Raji (cell line): ENCODE measurements around the gene DGCR6L.

Experiments
- POLR2A ChIP-seq: IDR thresholded peaks from 2 replicates; pipeline ENCODE4 v1.6.1; 2011; ENCODE audit warnings: low read depth, low read length, control low read depth; ENCODE audit not compliant: insufficient read depth

DGCR6L gene

DNA sequence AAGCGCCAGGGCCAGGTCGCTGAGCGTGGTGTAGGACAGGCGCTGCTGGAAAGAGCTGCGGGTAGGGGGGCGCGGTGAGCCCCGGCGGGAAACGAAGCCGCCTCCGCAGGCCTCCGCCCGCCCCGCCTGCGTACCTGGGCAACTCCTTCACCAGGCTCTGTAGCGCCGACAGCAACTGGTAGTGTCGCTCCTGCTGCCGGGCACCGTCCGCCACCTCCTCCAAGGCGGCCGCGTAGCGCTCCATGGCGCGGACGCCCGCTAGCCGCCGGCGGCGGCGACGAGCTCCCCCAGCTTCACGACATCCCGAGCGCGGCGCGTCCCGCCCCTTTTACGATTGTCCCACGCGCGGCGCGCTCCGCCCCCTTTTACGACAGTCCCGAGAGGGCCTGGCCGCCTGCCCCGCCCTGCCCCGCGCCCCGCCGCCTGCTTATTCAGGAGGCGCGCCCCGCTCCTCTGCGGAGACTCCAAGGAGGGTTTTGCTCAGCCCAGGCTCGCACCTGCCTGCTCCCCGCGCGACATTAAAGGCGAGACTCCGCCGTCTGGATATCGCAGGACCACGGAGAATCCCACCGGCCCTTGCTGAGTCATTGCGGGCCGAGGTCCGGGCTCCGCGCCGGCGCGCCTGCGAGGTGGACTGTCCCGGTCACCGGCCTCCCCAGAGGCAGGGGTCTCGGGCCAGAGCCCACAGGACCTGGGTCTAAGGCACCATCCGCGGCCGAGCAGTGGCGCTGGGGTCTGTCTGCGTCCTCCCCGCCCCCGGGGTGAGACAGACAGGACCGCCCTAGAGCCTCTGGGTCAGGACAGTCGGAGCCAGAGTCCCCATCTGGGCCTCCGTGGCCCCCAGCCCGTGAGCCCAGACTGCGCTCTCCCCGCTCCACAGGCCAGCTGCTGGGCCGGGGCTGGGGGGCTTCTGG is at the start of gene DGCR6L:
TSS of gene DGCR6L (minus strand) at position 316 of the 914 bp plus-strand sequence. CDS start at position 244, 72 bp downstream.
- TF ChIP-seq POLR2A = peak; percentile 88

DNA sequence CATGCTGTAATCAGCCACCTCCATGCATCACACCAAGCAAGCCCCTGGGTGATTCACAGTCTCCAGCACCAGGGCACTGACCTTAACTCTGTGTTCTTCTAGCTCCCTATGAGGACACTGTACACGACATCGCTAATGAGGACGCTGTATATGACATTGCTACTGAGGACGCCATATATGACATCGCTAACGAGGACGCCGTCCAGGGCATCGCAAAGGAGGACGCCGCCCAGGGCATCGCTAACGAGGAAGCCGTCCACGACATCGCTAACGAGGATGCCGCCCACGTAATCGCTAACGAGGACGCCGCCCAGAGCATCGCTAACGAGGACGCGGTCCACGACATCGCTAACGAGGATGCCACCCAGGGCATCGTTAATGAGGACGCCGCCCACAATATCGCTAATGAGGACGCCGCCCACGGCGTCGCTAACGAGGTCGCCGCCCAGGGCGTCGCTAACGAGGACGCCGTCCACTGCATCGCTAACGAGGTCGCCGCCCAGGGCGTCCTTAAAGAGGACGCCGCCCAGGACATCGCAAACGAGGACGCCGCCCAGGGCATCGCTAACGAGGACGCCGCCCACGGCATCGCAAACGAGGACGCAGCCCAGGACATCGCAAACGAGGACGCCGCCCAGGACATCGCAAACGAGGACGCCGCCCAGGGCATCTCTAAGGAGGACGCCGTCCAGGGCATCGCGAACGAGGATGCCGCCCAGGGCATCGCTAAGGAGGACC is 34.5 kb upstream of the DGCR6L start:
- no peak for TF ChIP-seq POLR2A

DNA sequence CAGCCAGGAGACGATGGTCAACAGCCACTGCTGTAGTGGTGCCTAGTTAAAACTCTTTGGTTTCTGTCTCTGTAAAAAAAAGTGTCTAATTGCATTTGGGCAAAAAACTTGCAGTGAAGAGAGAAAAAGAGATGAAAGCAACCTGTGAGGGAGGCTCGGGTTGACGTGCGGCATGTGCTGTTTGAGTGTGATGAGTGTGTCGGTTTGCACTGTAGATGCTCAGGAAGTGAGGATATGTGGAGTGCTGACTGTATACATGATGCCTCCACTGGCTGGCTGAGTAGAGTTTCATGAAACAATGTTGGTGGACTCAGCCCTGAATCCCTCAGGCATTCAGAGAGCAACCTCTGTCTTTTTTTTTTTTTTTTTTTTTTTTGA is 4.3 kb upstream of the DGCR6L start:
- no peak for TF ChIP-seq POLR2A

DNA sequence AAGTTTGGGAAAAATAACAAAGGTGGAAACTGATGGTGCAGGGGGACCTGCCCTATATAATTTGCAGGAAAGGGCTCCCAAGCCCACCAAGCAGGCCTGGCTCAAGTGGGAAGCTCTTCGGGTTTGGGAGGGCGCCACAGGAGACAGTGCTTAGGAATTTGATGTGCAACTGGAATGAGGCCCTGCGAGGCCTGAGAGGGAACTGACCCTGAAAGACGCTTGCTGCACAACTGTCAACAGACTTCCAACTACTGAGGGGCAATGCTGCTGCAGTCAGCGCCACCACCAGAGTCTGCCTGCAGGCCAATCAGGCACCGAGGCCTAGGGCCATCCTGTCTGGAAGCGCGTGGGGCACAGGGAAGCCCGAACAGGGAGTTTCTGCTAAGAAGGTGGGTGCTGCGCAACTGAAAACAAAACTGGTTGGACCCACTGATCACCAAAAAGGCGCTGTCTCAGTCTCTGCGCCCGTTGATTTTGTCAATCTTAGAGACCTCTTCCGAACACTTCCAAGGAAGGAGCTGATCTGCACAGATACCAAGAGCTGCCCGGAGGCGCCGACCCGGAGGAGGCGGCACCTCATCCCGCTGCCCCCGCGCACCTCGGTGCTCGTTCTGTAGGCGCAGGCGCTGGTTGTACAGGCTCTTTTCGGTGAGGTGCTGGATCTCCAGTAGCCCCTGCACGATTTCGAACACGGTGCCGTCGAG is 667 bp downstream of the DGCR6L start:
- no peak for TF ChIP-seq POLR2A

DNA sequence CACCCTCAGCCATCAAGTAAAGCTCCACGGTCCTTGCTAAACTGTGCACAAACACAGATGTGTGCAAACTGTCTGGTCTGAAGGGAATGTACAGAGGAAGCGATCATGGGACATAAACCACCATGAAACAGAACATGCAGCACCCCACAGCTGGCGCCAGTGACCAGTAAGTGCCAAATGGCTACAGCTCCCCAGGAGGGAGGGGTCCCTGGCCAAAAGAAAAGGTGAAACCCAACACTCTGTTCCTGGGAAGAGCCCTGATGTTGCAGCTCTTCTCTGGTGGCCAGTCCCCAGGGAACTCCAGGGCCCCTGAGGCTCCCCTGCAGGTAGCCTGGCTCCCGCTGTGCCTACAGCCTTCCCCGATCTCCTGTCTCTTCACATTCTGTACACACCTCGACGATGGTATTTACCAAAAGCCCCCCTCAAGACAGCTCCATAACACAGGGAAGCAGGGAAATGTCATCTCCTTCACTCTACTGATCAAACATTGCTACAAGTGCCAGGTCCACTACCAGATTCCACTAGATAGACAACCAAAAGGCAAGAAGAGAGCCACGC is 2.9 kb downstream of the DGCR6L start:
- no peak for TF ChIP-seq POLR2A

DNA sequence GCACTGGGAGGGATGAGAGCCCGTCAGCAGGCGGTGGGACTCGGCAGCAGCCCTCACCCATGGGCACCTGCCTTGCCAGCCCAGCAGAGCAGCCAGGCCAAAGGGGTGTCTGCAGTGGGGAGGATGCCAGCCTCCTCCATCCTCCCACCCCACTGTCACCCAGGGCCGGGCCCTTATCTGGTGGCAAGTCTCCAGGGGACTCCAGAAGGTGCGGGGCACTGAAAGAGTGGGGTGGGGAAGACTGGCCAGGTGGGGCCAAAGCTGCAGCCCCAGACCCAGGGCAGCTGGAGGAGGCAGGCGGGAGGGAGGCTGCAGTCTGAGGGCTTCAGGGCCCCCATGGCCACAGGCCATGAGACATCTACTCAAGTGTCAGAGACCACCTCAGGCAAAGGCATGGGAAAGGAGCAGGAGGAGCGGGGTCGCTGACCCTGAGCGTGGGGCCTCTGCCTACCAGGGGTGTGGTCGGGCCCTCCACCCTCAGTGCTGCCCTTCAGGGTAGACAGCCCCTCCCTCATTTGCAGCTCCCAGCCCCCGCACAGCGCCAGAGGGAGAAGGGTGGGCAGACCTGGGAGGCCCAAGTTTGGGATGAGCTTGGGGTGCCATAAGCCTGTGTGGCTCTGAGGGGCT is 3.5 kb downstream of the DGCR6L start:
- TF ChIP-seq POLR2A = no peak

DNA sequence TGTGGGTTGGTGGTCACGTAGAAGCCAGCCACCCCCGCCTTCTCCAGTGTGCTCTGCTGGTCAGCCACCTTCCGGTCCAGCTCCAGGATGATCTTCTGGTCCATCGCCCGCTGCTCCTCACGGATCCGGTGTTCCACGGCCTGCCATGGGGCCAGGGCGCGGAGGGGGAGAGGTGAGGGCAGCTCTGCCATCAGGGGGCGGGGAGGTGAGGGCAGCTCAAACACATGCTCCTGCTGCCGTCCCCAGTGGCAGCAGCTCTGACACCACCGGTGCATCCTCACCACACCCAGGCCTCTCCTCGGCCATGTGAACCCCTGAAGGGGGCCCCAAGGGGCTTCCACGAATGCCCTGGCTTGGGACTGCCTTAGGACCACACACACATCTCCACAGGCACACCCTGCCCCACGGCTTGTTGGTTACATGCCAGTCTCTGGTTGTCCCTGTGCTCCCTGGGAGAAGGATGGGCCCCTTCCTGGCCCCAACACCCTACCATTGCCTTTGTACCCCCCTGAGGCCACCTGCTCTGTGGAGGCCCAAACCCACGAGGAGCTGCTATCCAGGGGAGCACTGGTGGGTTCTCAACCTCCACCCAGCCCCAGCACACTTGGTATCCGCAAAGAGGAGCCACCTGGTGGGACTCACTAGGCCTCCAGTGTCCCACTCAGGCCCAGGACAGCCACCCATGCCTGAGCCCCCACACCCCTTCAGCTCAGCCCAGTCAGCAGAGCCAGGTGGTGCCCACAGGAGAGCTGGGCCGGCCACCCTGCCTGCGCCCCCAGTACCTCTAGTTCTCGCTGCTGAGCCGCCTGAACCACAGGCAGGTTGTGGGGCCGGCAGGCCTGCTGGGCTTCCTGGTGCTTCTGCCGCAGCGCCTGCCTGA is 4.3 kb downstream of the DGCR6L start:
- TF ChIP-seq POLR2A = no peak

DNA sequence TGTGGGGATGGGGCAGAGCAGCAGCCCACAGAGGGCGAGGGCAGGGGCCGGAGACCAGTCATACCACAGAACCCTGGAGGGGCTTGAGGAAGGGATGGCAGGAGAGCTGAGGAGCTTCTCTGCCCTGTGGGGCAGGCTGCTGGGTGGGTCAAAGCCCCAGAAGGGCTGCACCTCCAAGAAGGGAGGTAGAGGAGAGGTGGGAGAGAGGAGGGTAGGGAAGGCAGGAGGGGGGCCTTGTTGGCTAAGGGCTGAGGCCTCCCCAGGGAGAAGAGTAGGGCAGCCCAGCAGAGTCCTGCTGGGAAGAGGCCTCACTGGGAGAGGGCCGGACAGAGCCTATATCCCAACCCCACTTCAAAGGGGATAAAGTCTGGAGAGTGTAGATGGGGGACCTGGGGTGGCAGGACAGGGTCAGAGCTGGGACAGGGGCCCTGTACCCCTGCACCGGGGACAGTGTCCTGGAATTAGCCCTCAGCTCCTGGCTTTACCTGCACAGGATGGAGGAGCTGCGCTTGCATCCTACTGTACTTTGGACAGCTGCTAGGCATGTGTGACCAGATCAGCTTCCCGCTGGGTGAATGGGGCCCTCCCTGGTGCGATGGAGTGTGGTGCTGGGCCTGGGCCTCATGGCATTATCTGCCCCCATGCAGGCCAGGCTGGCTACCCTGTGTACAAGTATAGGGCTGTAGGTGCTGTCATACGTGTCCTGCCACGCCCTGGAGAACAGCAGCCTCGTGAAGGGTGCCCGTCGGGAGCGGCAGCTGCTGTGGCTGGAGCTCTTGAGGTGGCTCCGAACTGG is 7.3 kb downstream of the DGCR6L start:
- TF ChIP-seq POLR2A = no peak

DNA sequence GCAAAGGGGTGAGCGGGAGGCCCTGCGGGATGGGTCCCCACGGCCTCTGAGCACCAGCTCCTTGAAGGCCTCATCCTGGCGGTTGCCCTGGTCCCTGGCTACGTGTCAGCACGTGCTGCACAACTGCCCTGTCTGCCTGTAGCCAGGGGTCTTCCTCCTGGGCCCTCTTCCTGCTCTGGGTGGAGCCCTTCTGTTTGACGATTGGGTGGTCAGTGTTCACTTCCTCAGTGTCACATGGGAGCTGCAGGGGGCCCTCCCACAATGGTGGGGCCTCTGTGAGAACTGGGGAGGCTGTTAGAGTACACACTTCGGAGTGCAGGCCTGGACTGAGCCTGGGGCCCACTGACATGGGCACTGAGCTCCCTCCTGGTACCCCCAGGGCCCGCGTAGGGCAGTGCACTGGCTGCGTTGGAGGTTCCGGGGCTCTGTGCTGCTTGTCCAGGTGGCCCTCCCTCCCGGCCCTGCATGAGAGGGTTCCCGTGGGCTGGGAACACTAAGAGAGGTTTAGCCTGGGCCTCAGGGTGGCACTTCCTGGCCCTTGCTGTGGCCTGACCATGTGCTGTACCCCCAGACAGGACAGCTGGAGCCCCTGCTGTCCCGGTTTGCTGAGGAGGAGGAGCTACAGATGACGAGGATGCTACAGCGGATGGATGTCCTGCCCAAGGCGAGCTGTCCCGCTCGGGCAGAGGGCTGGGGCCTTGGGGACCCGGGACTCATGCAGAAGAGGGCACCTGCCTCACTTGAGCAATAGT is 13.8 kb downstream of the DGCR6L start:
- TF ChIP-seq POLR2A = no peak

DNA sequence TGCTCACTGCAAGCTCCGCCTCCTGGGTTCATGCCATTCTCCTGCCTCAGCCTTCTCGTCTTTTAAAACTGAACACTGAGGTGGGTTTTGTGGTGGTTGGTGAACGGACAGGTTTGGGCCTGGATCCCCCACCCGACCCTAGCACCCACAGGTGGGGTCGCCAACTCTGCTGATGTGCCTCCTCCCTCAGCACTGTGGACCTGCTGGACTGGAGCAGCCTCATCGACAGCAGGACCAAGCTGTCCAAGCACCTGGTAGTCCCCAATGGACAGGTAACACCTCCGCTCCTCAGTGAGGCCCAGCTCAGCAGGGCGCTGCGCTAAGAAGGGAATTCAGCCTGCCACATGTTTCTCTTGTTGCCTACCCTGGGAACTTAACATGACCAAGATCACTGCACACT is 15.2 kb downstream of the DGCR6L start:
- no peak for TF ChIP-seq POLR2A

DNA sequence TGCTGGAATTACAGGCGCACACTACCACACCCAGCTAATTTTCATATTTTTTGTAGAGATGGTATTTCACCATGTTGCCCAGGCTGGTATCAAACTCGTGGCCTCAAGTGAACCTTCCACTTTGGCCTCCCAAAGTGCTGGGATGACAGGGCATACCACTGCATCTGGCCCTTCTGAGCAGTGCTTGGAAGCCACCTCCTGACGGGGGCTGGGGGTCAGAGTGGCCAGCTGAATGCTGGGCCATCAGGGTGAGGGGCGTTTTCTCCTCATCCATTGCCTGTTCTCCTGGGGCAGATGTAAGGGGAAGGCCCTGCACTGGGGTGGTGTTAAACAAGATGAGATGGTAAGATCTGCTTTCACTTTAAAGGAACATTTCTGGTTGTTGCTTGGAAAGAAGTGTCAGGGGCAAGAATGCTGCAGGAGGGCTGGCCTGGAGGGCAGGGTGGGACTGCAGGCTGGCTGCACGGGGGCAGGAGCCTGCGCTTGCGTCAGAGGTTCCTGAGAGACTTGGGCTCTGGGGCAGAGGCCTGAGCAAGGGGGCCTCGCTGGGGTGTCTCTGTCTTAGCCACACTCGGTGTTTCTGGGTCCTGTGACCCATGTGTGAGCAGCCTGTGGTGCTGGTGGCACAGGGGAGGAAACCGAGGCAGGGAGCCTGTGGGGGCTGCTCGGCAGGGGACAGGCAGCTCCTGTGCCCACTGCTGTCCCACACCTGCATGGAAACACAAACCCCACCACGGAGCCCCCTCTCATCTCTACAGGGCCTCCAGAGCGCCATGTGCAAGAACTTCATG is 17.2 kb downstream of the DGCR6L start:
- TF ChIP-seq POLR2A = no peak

DNA sequence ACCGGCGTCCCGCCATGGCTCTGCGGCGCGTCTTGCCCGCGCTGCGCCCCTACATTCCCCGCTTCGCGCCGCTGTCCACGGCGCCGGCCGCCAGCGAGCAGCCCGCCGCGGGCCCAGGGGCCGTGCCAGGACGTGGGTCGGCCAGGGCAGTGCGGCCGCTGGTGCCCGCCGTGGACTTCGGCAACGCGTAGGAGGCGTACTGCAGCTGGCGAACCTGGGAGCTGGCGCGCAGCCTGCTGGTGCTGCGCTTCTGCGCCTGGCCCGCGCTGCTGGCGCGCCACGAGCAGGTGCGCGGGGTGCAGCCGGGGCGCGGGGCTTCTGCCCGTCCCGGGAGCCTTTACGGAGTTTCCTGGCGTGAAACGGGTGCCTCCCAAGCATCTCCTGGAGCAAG is 20.1 kb downstream of the DGCR6L start:
- no peak for TF ChIP-seq POLR2A
